GM18499 (cell line): Measurements from ENCODE around the gene PACSIN2.

ENCODE experiments used
- ATAC-seq: cut with Tn5 transposase; IDR thresholded peaks from one replicate; pipeline ENCODE4 v1.9.1; 2021; ENCODE audit warnings: moderate number of reproducible peaks; ENCODE audit not compliant: insufficient read depth, unreplicated experiment

Gene PACSIN2

DNA sequence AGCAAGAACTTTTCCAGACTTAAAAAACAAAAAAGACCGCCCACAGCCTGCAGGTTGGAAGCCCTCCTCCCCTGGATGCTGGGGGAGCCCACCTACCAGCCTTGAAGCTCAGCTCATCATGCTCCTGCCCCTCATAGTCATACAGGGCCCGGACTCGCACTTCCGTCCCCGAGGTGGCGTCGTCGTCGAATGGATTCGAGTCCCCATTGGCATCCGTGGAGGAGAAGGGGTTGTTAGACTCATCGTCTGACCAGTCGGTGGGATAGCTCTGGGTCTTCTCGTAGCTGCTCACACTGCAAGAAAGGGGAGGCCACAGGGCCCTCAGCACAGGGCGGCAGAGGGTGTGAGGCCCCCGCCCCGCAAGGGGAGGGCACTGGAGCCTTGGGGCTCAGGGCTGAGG is 138.9 kb downstream of the PACSIN2 start:
- ATAC-seq, result no peak

DNA sequence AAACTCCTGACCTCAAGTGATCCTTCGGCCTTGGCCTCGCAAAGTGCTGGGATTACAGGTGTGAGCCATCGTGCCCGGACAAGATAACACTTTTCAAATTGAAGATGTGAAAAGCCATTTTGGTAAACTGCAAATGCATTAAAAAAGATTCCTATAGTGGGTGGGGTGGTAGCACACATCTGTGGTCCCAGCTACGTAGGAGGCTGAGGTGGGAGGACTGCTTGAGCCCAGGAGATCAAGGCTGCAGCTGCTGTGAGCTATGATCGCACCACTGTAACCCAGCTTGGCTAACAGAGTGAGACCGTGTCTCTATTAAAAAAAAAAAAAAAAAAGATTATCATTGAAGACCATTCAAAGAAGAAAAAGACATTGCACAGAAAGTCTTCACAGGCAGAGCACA is 140.9 kb downstream of the PACSIN2 start:
- ATAC-seq, result no peak

GRCh38 chr22:42873356-42873755 is 141.6 kb downstream of the PACSIN2 start:
- ATAC-seq, result no peak

DNA sequence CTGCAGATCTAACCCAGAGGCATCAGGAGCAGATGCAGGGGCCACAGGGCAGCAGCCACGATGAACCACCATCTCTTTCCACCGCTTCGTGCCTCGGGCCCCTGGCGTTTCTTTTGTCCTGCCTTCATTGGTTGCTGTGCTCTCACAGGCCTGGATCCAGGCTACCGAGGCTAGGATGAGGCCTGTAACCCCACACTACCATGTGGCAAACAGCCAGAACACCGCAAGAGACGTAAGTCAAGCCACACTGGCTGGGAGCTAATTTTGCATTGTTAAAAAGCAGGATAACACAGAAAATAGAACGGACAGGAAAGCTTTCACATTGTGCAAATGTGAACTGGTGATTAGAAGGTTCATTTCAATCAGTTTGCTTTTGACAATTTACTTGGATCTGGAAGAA is 142.1 kb downstream of the PACSIN2 start:
- no peak for ATAC-seq

GRCh38 chr22:42871146-42872050 is 143.6 kb downstream of the PACSIN2 start:
- no peak for ATAC-seq

DNA sequence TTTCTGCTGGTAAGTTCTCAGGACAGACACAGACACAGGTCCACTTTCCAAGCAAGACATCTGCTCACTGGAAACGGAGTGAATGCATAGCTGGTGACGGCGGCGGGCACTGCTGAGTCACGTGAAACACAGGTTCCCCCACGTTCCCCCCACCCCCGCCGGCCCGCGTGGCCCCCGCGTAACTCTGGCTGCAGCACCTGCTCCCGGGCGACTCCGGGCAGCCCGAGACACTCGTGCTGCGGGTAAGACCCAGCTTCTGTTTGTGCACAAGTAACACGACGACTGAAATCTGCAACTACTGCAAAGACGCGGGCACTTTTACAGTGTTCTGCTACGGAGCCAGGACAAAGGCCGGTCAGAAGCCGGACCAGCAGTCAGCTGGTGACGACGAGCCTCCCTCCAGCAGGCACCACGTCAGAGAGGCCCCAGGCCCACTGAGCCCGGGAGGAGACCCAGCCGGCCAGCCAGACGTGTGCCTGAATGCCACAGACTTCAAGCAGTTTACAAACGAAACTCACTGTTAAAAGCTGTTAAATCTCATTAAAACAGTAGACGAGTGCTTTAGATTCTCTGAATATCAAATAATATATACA is 145.0 kb downstream of the PACSIN2 start:
- no peak for ATAC-seq

- no peak for ATAC-seq
Measured at GRCh38 chr22:42869463-42869862, 145.5 kb downstream of the PACSIN2 start.

DNA sequence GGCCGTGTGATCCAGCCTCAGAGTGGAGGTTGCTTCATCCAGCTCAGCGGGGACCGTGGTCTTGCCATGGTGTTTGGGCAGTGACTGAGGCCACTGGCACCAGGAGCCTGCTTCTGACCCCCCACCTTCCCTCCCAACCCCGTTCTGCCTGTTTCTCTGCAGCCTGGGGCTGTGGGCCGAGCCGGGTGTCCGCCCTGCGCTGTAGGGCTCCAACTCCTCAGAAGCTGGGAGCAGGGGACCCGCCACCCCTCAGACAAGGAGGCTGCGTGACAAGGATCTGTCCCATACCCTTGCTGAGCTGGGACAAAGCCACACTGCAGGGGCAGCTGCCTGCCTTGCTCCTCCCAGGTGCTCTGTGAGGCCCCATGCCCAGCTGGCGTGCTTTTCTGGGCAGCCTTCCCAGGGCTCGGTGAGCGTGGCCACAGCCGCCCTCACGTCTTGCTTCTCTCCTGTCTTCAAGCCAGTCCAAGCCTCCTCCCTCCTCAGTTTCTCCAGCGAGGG is 146.1 kb downstream of the PACSIN2 start:
- no peak for ATAC-seq

DNA sequence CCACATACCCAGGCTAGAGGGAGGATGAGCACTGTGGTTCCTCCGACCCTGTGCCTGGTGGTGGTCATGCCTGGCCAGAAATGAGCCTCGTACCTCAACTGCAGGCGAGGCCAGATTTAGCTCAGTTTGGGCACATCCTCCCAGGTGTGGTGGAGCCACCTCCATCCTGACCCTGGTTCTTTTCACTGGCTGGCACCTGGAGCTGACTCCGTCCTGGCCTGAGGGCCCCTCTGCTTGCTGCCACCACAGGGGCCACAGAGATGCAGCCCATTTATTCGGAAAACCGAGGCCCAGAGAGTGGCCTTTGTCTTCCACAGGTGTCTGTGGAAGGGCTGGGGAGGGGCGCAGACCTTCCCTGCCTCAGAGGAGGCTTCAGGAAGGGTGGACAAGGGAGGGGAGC is 148.8 kb downstream of the PACSIN2 start:
- ATAC-seq, result no peak

DNA sequence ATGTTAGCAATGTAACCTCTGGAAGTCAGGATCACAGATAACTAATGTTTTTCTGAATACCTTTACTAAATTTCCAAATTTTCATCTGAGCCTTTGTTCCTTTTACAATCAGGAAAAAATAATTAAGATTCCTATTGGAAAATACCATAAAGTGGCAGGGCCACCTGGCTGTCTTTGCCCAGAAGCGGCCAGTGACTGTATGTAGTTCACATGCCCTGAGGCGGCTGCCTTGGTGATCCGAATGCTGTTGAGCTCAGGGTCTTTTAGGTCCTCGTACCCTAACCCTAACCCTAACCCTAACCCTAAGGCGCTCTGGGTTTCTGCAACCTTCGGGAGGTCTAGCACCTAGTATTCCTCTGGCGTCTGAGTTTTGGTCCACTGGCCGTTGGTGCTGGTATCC is 149.4 kb downstream of the PACSIN2 start:
- no peak for ATAC-seq

DNA sequence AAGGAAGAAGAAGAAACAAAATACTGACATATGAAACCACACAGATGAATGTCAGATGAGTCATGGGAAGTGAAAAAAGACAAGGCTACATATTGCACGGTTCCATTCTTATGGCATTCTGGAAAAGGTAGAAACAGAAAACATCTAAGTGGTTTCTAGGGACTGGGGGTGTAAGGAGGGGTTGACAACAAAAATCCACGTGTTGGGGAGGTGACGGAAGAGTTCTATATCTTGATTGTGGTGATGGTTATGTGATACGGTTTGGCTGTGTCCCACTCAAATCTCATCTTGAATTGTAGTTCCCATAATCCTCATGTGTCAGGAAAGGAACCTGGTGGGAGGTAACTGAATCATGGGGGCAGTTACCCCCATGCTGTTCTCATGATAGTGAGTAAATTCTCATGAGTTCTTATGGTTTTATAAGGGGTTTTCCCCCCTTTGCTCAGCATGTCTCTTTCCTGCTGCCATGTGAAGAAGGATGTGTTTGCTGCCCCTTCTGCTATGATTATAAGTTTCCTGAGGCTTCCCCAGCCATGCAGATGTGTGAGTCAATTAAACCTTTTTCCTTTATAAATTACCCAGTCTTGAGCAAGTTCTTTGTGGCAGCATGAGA is 151.5 kb downstream of the PACSIN2 start:
- no peak for ATAC-seq

DNA sequence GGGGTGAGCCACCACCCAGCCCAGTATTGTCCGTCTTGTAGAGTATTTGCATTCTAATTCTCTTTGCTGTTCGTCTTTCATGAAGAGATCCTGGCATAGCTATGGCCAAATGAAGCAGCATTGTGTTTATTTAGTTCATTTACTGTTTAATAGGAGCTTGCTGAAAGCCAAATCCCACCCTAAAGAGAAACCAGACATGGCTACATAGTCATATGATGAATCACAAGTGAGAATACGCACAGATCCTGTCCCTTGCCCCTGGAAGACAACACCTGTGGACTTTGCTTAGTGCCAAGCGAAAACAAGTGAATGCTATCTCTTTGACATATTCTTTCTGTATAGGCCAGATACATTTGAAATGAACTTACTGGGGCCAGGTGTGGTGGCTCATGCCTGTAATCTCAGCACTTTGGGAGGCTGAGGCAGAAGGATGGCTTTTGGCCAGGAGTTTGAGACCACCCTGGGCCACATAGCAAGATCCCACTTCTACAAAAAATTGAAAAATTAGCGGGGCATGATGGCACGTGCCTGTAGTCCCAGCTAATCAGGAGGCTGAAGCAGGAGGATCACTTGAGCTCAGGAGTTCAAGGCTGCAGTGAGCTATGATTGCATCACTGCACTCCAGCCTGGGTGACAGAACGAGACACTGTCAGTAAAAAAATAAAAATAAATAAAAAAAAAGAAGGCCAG is 152.8 kb downstream of the PACSIN2 start:
- no peak for ATAC-seq

- no peak for ATAC-seq
Measured at GRCh38 chr22:42860968-42861367, 154.0 kb downstream of the PACSIN2 start.

DNA sequence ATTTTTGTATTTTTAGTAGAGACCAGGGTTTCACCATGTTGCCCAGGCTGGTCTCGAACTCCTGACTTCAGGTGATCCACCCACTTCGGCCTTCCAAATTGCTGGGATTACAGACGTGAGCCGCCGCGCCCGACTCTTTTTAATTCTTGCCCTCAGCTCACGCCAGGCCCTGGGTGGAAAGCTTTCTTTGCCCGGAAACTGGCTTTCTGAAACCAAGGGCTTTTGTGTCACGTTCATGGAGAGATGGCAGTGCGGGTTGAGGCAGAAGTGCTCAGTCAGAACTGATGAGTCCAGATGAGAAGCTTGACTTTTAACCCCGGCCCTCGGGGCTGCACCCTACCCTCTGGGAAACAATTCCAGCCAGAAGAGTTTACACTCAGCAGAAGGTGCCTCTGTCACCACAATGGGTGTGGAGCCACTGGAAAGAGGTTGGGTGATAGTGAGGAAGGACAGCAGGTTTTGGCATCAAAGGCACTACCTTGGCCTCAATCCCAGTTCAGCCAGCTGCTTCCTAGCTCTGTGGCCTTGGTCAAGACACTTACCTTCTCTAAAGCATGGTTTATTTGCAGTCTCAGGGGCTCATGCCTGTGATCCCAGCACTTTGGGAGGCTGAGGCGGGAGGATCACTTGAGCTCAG is 157.0 kb downstream of the PACSIN2 start:
- no peak for ATAC-seq

- peak; percentile 55 for ATAC-seq
Measured at GRCh38 chr22:42856865-42857704, 157.9 kb downstream of the PACSIN2 start, which contains the start of gene ARFGAP3. ARFGAP3 (minus strand) TSS chr22:42857273; CDS start chr22:42857182, 91 bp downstream.

DNA sequence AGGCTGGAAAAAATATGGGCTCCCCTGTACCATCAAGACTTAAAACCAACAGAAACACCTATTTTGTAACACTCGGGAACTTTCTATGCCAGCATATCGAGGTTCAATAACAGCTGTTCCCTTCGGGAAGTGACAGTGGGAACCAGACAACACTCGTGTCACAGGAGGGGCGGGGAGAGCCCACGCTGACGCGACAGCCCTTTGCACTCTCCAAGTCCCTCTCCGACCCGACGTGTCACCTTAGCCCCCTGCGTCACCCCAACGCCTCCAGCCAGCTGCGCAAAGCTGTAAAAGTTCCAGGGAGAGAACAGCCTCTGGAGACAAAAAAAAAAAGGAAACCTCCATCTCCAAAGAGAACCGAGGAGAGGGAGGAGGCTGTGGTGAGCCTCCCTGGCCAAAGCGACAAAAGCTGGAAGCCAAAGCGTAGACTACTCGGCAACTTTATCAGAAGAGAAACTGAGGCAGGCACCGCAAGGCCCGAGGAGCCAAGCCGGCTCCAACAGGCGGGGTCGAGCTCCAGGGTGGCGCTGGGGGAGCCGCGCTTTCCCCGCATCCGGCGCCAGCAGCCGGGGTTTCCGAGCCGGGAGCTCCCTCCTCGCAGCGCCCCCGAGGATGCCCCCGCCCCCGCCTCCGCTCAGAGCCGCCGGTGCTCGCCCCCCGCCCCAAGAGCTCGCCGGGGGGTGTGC is 158.6 kb downstream of the PACSIN2 start:
- ATAC-seq, result no peak

DNA sequence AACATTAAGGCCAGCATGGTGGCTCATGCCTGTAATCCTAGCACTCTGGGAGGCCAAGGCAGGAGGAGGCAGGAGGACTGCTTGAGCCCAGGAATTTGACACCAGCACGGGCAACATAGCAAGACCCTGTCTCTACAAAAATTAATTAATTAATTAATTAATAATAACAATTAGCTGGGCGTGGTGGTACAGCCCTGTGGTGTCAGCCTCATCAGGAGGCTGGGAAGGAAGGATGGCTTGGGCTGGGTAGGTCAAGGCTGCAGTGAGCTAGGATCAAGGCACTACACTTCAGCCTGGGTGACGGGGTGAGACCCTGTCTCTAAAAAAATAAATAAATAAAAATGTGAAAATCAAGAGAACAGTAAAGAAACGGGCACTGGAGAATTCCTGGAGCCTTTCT is 159.2 kb downstream of the PACSIN2 start:
- ATAC-seq, result no peak

GRCh38 chr22:42855211-42855610 is 159.7 kb downstream of the PACSIN2 start:
- no peak for ATAC-seq
